ENCODE measurements around the gene TAF13. TPM values are rescaled to one million over a fixed set of nuclear protein-coding genes. Genes with fewer than 3 reads are reported as not detected.
A peak's percentile ranks its signal among the peaks of the same experiment; 100 is the strongest.

Gene TAF13
- total RNA-seq, 1 donor from 2014 or later: 143 TPM

- no peaks in the 10 kb centered on the region for H3K9me3 Mint-ChIP-seq (ENCODE audit: unreplicated experiment)
- FAIRE-seq: no peak
- no peaks in the 10 kb centered on the region for H3K4me1 Mint-ChIP-seq (ENCODE audit: low read depth, unreplicated experiment)
- H3K27me3 Mint-ChIP-seq (ENCODE audit: low read depth, unreplicated experiment): no peaks in the 10 kb centered on the region
- no peaks in the 10 kb centered on the region for H3K27me3 ChIP-seq (ENCODE audit: insufficient read depth, low read length)
- H3K4me1 ChIP-seq (ENCODE audit: insufficient read depth, low read length): peaks cover 3% of the 10 kb centered on the region
- no peak overlapping the region for H3K4me2 ChIP-seq (ENCODE audit: low read length)
- no peak overlapping the region for H2AFZ ChIP-seq (ENCODE audit: low read depth, low read length)
- H3K4me3 ChIP-seq (ENCODE audit: insufficient read depth, low read depth, low read length): no peak overlapping the region
- no peaks in the 10 kb centered on the region for H3K36me3 Mint-ChIP-seq (ENCODE audit: low read depth, unreplicated experiment)
- no peak overlapping the region for H3K27ac ChIP-seq (ENCODE audit: low read depth, low read length)
- H4K20me1 ChIP-seq (ENCODE audit: insufficient read depth, low read length): no peaks in the 10 kb centered on the region
- TF ChIP-seq EZH2 (IDR thresholded peaks at IDR 0.05; ENCODE audit: insufficient read depth, low read length) (no peak), CTCF (IDR thresholded peaks at IDR 0.05; ENCODE audit: insufficient read depth, low read depth, low read length) (no peak)
- no peak overlapping the region for H3K4me3 Mint-ChIP-seq (ENCODE audit: unreplicated experiment)
- H3K9me3 ChIP-seq (ENCODE audit: insufficient read depth, low read depth, low read length): no peaks in the 10 kb centered on the region
- no peaks in the 10 kb centered on the region for H3K36me3 ChIP-seq (ENCODE audit: insufficient read depth, low read length)
- H3K27ac Mint-ChIP-seq (ENCODE audit: unreplicated experiment): no peak overlapping the region
- no peak for DNase-seq (ENCODE audit: low read depth)
- no peak overlapping the region for H3K9ac ChIP-seq (ENCODE audit: low read length)
- no peaks in the 10 kb centered on the region for H3K79me2 ChIP-seq (ENCODE audit: insufficient read depth, low read length)
Observed at GRCh38 chr1:109046671-109047070, 29.1 kb downstream of the TAF13 start.

GRCh38 chr1:109045595-109045994 lies 30.2 kb downstream of the TAF13 start:
- Mint-ChIP-seq H3K4me3 (ENCODE audit: unreplicated experiment) (no peak overlapping the region), H3K9me3 (ENCODE audit: unreplicated experiment) (no peaks in the 10 kb centered on the region), H3K27me3 (ENCODE audit: low read depth, unreplicated experiment) (no peaks in the 10 kb centered on the region), H3K27ac (ENCODE audit: unreplicated experiment) (no peak overlapping the region), H3K4me1 (ENCODE audit: low read depth, unreplicated experiment) (no peaks in the 10 kb centered on the region), H3K36me3 (ENCODE audit: low read depth, unreplicated experiment) (no peaks in the 10 kb centered on the region)
- H3K9me3 ChIP-seq (ENCODE audit: insufficient read depth, low read depth, low read length): no peaks in the 10 kb centered on the region
- H2AFZ ChIP-seq (ENCODE audit: low read depth, low read length): no peak overlapping the region
- no peak for FAIRE-seq
- DNase-seq (ENCODE audit: low read depth): no peak
- no peaks in the 10 kb centered on the region for H3K36me3 ChIP-seq (ENCODE audit: insufficient read depth, low read length)
- no peak overlapping the region for H3K4me2 ChIP-seq (ENCODE audit: low read length)
- peaks cover 3% of the 10 kb centered on the region for H3K4me1 ChIP-seq (ENCODE audit: insufficient read depth, low read length)
- H3K27me3 ChIP-seq (ENCODE audit: insufficient read depth, low read length): no peaks in the 10 kb centered on the region
- no peak overlapping the region for H3K4me3 ChIP-seq (ENCODE audit: insufficient read depth, low read depth, low read length)
- no peaks in the 10 kb centered on the region for H4K20me1 ChIP-seq (ENCODE audit: insufficient read depth, low read length)
- no peak overlapping the region for H3K9ac ChIP-seq (ENCODE audit: low read length)
- H3K79me2 ChIP-seq (ENCODE audit: insufficient read depth, low read length): peaks cover 9% of the 10 kb centered on the region
- no peak overlapping the region for H3K27ac ChIP-seq (ENCODE audit: low read depth, low read length)
- TF ChIP-seq CTCF (IDR thresholded peaks at IDR 0.05; ENCODE audit: insufficient read depth, low read depth, low read length) (no peak), EZH2 (IDR thresholded peaks at IDR 0.05; ENCODE audit: insufficient read depth, low read length) (no peak)

GRCh38 chr1:109041621-109042468 lies 34.0 kb downstream of the TAF13 start, which contains the start of gene WDR47:
Gene WDR47, minus strand, starts transcription at chr1:109042102. Its CDS starts 18,590 bp downstream, at chr1:109023512.
- FAIRE-seq (no peak), DNase-seq (ENCODE audit: low read depth) (peak; percentile 83)
- H4K20me1 ChIP-seq (ENCODE audit: insufficient read depth, low read length): peaks cover 24% of the 10 kb centered on the region
- Mint-ChIP-seq H3K4me1 (ENCODE audit: low read depth, unreplicated experiment) (no peaks in the 10 kb centered on the region), H3K27ac (ENCODE audit: unreplicated experiment) (peak within 1 kb of the TSS; percentile 79), H3K9me3 (ENCODE audit: unreplicated experiment) (no peaks in the 10 kb centered on the region), H3K36me3 (ENCODE audit: low read depth, unreplicated experiment) (peaks cover 2% of the 10 kb centered on the region), H3K4me3 (ENCODE audit: unreplicated experiment) (peak within 1 kb of the TSS; percentile 89), H3K27me3 (ENCODE audit: low read depth, unreplicated experiment) (no peaks in the 10 kb centered on the region)
- H3K36me3 ChIP-seq (ENCODE audit: insufficient read depth, low read length): no peaks in the 10 kb centered on the region
- H3K9me3 ChIP-seq (ENCODE audit: insufficient read depth, low read depth, low read length): no peaks in the 10 kb centered on the region
- TF ChIP-seq CTCF (IDR thresholded peaks at IDR 0.05; ENCODE audit: insufficient read depth, low read depth, low read length): no peak
- TF ChIP-seq EZH2 (IDR thresholded peaks at IDR 0.05; ENCODE audit: insufficient read depth, low read length): no peak
- H2AFZ ChIP-seq (ENCODE audit: low read depth, low read length): peak within 1 kb of the TSS; percentile 86
- H3K4me3 ChIP-seq (ENCODE audit: insufficient read depth, low read depth, low read length): peak within 1 kb of the TSS; percentile 89
- peaks cover 9% of the 10 kb centered on the region for H3K4me1 ChIP-seq (ENCODE audit: insufficient read depth, low read length)
- H3K9ac ChIP-seq (ENCODE audit: low read length): peak within 1 kb of the TSS; percentile 87
- H3K27me3 ChIP-seq (ENCODE audit: insufficient read depth, low read length): no peaks in the 10 kb centered on the region
- H3K79me2 ChIP-seq (ENCODE audit: insufficient read depth, low read length): peaks cover 42% of the 10 kb centered on the region
- peak within 1 kb of the TSS; percentile 64 for H3K27ac ChIP-seq (ENCODE audit: low read depth, low read length)
- peak within 1 kb of the TSS; percentile 92 for H3K4me2 ChIP-seq (ENCODE audit: low read length)
